ENCODE data around the gene DNAH9. TPM values are rescaled to one million over a fixed set of nuclear protein-coding genes. Genes with fewer than 3 reads are reported as not detected.

The DNAH9 gene
- total and polyA plus RNA-seq, 2 donors (not counting 1 experiment from before 2014, with no cell fraction given), result not detected

DNA sequence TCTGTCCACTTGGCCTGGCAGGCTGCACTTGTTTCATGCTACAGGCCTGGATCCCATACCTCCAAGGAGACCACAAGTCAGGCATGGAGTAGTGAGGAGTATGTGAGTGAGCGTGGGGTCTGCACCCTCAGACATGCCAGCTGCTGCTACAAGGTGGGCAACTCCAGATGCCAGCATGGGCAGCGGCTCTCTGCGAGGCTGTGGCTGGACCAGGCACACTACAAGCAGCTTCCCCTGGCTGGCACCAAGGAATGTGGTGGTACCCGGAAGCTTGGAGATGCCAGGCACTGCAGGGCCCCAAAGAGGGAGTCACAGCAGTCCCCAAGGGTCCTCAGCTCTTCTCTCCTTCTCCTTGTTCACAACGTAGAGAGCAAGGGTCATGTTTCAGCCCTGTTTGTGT, 16.1 kb upstream of the DNAH9 start:
- Histone ChIP-seq H3K27me3 (replicated peaks in 1 of 4; ENCODE audit: control extremely low read depth in 1 of 4, control insufficient read depth in 3 of 4, insufficient read depth in 4 of 4, low read length in 3 of 4) (no peaks in the 10 kb centered on the region), H3K79me2 (ENCODE audit: control insufficient read depth, insufficient read depth, low read length) (no peaks in the 10 kb centered on the region), H3K9ac (ENCODE audit: low read length) (no peak overlapping the region), H3K9me3 (ENCODE audit: control extremely low read depth in 1 of 3, control insufficient read depth in 2 of 3, insufficient read depth in 1 of 3, low read length in 2 of 3) (peaks cover 0 to 19% (median 0%) of the 10 kb centered on the region in 3 donors), H4K20me1 (ENCODE audit: control insufficient read depth, insufficient read depth, low read length, poor library complexity, severe bottlenecking) (no peaks in the 10 kb centered on the region), H3K4me3 (ENCODE audit: control extremely low read depth in 1 of 5, extremely low read depth in 1 of 5, insufficient read depth in 1 of 5, low read depth in 2 of 5, low read length in 4 of 5) (no peak overlapping the region), H3K4me1 (ENCODE audit: control insufficient read depth in 2 of 2, insufficient read depth in 2 of 2, low read length in 2 of 2) (no peaks in the 10 kb centered on the region), H3K27ac (ENCODE audit: low read length in 2 of 2) (no peak overlapping the region), H3K4me2 (replicated peaks; ENCODE audit: low read depth, low read length, poor library complexity, severe bottlenecking) (no peak overlapping the region), H2AFZ (ENCODE audit: insufficient read depth, low read depth, low read length, poor library complexity, severe bottlenecking) (no peak overlapping the region), H3K36me3 (replicated peaks in 1 of 2; ENCODE audit: control extremely low read depth in 1 of 2, control insufficient read depth in 1 of 2, extremely low read depth in 1 of 2, insufficient read depth in 2 of 2, low read length in 1 of 2) (no peaks in the 10 kb centered on the region)
- TF ChIP-seq, protein P1, sequence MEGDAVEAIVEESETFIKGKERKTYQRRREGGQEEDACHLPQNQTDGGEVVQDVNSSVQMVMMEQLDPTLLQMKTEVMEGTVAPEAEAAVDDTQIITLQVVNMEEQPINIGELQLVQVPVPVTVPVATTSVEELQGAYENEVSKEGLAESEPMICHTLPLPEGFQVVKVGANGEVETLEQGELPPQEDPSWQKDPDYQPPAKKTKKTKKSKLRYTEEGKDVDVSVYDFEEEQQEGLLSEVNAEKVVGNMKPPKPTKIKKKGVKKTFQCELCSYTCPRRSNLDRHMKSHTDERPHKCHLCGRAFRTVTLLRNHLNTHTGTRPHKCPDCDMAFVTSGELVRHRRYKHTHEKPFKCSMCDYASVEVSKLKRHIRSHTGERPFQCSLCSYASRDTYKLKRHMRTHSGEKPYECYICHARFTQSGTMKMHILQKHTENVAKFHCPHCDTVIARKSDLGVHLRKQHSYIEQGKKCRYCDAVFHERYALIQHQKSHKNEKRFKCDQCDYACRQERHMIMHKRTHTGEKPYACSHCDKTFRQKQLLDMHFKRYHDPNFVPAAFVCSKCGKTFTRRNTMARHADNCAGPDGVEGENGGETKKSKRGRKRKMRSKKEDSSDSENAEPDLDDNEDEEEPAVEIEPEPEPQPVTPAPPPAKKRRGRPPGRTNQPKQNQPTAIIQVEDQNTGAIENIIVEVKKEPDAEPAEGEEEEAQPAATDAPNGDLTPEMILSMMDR (IDR thresholded peaks at IDR 0.05), result no peak
- TF ChIP-seq EZH2 (IDR thresholded peaks at IDR 0.05; ENCODE audit: borderline replicate concordance, insufficient read depth, low read depth, low read length, poor library complexity, severe bottlenecking), result no peak
- ChIA-PET CTCF (no interaction called here), POLR2A (no interaction called here)
- no peak overlapping the region for H3K27ac Mint-ChIP-seq
- H3K4me1 Mint-ChIP-seq, result no peaks in the 10 kb centered on the region
- peaks cover 4% of the 10 kb centered on the region for H3K9me3 Mint-ChIP-seq (ENCODE audit: insufficient read depth)
- ATAC-seq (ENCODE audit: low read depth) (no peak), DNase-seq (no peak)
- intact Hi-C loops (cut with micrococcal nuclease), result no loop called here
- no peaks in the 10 kb centered on the region for H3K27me3 Mint-ChIP-seq
- no peak overlapping the region for H3K4me3 Mint-ChIP-seq
- 79% methylated on average over 4 of the region's 5 CpGs for WGBS (ENCODE audit: insufficient coverage)

DNA sequence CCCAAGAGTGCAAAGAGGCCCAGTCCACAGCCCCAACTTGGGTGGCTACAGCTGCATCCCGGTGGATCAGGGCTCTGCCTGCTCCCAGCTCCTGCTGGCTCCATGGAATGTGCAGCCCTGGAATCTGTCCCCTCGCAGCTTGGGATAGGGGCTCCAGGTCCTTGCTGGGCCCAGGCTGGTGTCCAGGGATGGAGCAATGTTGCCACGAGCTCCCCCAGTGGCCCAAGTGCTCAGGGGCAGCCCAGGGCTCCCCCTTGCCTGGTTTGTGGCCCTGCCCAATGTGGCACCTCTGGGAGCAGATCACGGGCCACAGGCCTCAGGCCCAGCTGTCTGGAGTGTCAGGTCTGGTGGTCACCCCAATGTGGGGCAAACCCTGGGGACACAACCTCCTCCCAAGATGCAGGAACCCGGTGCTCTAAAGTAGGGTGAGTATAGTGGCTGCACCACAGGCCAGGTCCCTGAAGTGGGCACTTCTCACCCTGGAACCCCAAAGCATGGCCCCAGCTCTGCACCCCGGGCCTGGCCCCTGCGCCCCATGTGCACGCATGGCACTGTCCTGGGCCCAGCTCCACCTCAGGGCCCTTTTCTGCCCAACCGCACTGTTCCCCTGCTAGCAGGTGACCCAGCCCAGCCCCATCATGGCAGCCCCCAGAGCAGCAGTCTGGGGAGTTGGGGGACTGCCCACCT, 14.8 kb upstream of the DNAH9 start:
- Histone ChIP-seq H3K27me3 (replicated peaks in 1 of 4; ENCODE audit: control extremely low read depth in 1 of 4, control insufficient read depth in 3 of 4, insufficient read depth in 4 of 4, low read length in 3 of 4) (no peaks in the 10 kb centered on the region), H3K4me1 (ENCODE audit: control insufficient read depth in 2 of 2, insufficient read depth in 2 of 2, low read length in 2 of 2) (no peaks in the 10 kb centered on the region), H3K9ac (ENCODE audit: low read length) (no peak overlapping the region), H3K36me3 (replicated peaks in 1 of 2; ENCODE audit: control extremely low read depth in 1 of 2, control insufficient read depth in 1 of 2, extremely low read depth in 1 of 2, insufficient read depth in 2 of 2, low read length in 1 of 2) (no peaks in the 10 kb centered on the region), H3K79me2 (ENCODE audit: control insufficient read depth, insufficient read depth, low read length) (no peaks in the 10 kb centered on the region), H3K4me2 (replicated peaks; ENCODE audit: low read depth, low read length, poor library complexity, severe bottlenecking) (no peak overlapping the region), H2AFZ (ENCODE audit: insufficient read depth, low read depth, low read length, poor library complexity, severe bottlenecking) (no peak overlapping the region), H3K9me3 (ENCODE audit: control extremely low read depth in 1 of 3, control insufficient read depth in 2 of 3, insufficient read depth in 1 of 3, low read length in 2 of 3) (peaks cover 0 to 19% (median 0%) of the 10 kb centered on the region in 3 donors), H3K4me3 (ENCODE audit: control extremely low read depth in 1 of 5, extremely low read depth in 1 of 5, insufficient read depth in 1 of 5, low read depth in 2 of 5, low read length in 4 of 5) (no peak overlapping the region), H3K27ac (ENCODE audit: low read length in 2 of 2) (no peak overlapping the region), H4K20me1 (ENCODE audit: control insufficient read depth, insufficient read depth, low read length, poor library complexity, severe bottlenecking) (no peaks in the 10 kb centered on the region)
- intact Hi-C loops (cut with micrococcal nuclease), result no loop called here
- no peaks in the 10 kb centered on the region for H3K4me1 Mint-ChIP-seq
- H3K4me3 Mint-ChIP-seq, result no peak overlapping the region
- no peak overlapping the region for H3K27ac Mint-ChIP-seq
- peaks cover 4% of the 10 kb centered on the region for H3K9me3 Mint-ChIP-seq (ENCODE audit: insufficient read depth)
- TF ChIP-seq EZH2 (IDR thresholded peaks at IDR 0.05; ENCODE audit: borderline replicate concordance, insufficient read depth, low read depth, low read length, poor library complexity, severe bottlenecking), result no peak
- TF ChIP-seq, protein P1 (IDR thresholded peaks at IDR 0.05), result no peak
- POLR2A ChIA-PET, result no interaction called here
- ATAC-seq (ENCODE audit: low read depth) (no peak), DNase-seq (no peak)
- CTCF ChIA-PET, result no interaction called here
- 85% methylated on average over 9 of the region's 9 CpGs for WGBS (ENCODE audit: insufficient coverage)
- H3K27me3 Mint-ChIP-seq, result no peaks in the 10 kb centered on the region
